Measurements from ENCODE around the gene EYS. TPM values are rescaled to one million over a fixed set of nuclear protein-coding genes. Genes with fewer than 3 reads are reported as not detected.

Gene EYS
- total and polyA plus RNA-seq, 2 of the 13 experiments (the other 11 are each of a cell fraction or from before 2014, with no cell fraction given) = 0.04 to 0.07 TPM

DNA sequence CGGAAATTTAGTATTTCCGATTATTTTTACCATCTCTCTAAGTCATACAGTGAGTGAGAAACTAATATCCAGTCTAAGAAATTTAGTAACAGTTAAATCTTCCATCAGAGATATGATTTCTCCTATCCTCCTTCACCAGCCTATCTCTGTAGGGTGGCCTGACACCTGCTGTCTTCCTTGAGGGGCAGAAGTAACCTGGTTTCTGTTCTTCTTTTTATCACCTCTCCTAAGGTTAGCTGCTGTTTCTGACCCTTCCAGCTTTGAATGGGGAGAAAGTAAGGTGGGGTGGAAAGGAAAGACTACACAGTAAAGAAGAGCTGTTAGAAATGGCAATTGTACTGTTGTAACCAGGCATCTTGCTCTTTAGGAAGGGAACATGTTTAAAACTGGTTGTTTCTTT is 1623.8 kb downstream of the EYS start (continued):
- TF ChIP-seq, protein P1, sequence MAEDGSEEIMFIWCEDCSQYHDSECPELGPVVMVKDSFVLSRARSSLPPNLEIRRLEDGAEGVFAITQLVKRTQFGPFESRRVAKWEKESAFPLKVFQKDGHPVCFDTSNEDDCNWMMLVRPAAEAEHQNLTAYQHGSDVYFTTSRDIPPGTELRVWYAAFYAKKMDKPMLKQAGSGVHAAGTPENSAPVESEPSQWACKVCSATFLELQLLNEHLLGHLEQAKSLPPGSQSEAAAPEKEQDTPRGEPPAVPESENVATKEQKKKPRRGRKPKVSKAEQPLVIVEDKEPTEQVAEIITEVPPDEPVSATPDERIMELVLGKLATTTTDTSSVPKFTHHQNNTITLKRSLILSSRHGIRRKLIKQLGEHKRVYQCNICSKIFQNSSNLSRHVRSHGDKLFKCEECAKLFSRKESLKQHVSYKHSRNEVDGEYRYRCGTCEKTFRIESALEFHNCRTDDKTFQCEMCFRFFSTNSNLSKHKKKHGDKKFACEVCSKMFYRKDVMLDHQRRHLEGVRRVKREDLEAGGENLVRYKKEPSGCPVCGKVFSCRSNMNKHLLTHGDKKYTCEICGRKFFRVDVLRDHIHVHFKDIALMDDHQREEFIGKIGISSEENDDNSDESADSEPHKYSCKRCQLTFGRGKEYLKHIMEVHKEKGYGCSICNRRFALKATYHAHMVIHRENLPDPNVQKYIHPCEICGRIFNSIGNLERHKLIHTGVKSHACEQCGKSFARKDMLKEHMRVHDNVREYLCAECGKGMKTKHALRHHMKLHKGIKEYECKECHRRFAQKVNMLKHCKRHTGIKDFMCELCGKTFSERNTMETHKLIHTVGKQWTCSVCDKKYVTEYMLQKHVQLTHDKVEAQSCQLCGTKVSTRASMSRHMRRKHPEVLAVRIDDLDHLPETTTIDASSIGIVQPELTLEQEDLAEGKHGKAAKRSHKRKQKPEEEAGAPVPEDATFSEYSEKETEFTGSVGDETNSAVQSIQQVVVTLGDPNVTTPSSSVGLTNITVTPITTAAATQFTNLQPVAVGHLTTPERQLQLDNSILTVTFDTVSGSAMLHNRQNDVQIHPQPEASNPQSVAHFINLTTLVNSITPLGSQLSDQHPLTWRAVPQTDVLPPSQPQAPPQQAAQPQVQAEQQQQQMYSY (CRISPR knock-in tag; IDR thresholded peaks at IDR 0.05) = no peak
- TF ChIP-seq RBAK (CRISPR knock-in tag; IDR thresholded peaks at IDR 0.05) (no peak), ZNF713 (CRISPR knock-in tag; IDR thresholded peaks at IDR 0.05) (no peak), ZNF816 (CRISPR knock-in tag; IDR thresholded peaks at IDR 0.05; ENCODE audit: borderline replicate concordance) (no peak), ZMYM2 (CRISPR knock-in tag; IDR thresholded peaks at IDR 0.05) (no peak)
- TF ChIP-seq, protein P2, sequence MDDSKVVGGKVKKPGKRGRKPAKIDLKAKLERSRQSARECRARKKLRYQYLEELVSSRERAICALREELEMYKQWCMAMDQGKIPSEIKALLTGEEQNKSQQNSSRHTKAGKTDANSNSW (CRISPR knock-in tag; IDR thresholded peaks at IDR 0.05; ENCODE audit: borderline replicate concordance) = no peak
- TF ChIP-seq, protein P3, sequence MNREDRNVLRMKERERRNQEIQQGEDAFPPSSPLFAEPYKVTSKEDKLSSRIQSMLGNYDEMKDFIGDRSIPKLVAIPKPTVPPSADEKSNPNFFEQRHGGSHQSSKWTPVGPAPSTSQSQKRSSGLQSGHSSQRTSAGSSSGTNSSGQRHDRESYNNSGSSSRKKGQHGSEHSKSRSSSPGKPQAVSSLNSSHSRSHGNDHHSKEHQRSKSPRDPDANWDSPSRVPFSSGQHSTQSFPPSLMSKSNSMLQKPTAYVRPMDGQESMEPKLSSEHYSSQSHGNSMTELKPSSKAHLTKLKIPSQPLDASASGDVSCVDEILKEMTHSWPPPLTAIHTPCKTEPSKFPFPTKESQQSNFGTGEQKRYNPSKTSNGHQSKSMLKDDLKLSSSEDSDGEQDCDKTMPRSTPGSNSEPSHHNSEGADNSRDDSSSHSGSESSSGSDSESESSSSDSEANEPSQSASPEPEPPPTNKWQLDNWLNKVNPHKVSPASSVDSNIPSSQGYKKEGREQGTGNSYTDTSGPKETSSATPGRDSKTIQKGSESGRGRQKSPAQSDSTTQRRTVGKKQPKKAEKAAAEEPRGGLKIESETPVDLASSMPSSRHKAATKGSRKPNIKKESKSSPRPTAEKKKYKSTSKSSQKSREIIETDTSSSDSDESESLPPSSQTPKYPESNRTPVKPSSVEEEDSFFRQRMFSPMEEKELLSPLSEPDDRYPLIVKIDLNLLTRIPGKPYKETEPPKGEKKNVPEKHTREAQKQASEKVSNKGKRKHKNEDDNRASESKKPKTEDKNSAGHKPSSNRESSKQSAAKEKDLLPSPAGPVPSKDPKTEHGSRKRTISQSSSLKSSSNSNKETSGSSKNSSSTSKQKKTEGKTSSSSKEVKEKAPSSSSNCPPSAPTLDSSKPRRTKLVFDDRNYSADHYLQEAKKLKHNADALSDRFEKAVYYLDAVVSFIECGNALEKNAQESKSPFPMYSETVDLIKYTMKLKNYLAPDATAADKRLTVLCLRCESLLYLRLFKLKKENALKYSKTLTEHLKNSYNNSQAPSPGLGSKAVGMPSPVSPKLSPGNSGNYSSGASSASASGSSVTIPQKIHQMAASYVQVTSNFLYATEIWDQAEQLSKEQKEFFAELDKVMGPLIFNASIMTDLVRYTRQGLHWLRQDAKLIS (CRISPR knock-in tag; IDR thresholded peaks at IDR 0.05) = no peak

Measured in HepG2 (cell line).